Measurements from ENCODE around the gene FRYL. TPM values are rescaled to one million over a fixed set of nuclear protein-coding genes. Genes with fewer than 3 reads are reported as not detected.
"Not testable (repeated sequence)": the region's sequence is repeated elsewhere in the genome, so short reads cannot be mapped to it uniquely, and the experiment has no call there.

The FRYL gene
- total and polyA plus RNA-seq, 7 experiments from 2014 or later: 25.4 to 126 (median 102) TPM

GRCh38 chr4:48688953-48689352 is 91.1 kb downstream of the FRYL start:
- ChIA-PET CTCF (no interaction called here), POLR2A (no interaction called here)
- H3K27ac ChIP-seq (ENCODE audit: low read depth, low read length): no peak overlapping the region
- no peaks in the 10 kb centered on the region for H3K36me3 ChIP-seq (ENCODE audit: control insufficient read depth in 2 of 3, insufficient read depth in 3 of 3, low read length in 3 of 3)
- no peaks in the 10 kb centered on the region for H3K9me3 ChIP-seq (ENCODE audit: control insufficient read depth in 2 of 3, low read length in 3 of 3)
- no peak for ATAC-seq
- Mint-ChIP-seq H3K9me3 (no peaks in the 10 kb centered on the region), H3K4me3 (no peak overlapping the region), H3K36me3 (peaks cover under 1 to 6% (median 3%) of the 10 kb centered on the region in 5 donors), H3K27me3 (no peaks in the 10 kb centered on the region), H3K4me1 (peaks cover 15 to 75% (median 61%) of the 10 kb centered on the region in 7 donors), H3K27ac (peak overlapping the region in 3 of 9 donors; percentile 5 to 26 (median 24))
- H3K27me3 ChIP-seq (ENCODE audit: control insufficient read depth in 2 of 2, insufficient read depth in 2 of 2, low read length in 2 of 2): no peaks in the 10 kb centered on the region
- intact Hi-C loops (cut with micrococcal nuclease): loop anchor here in 1 of 2 donors (10.0 kb wide), 1 partner anchor 86 kb away; no protein-coding TSS in a partner anchor
- DNase-seq: no peak
- H3K4me1 ChIP-seq (ENCODE audit: control insufficient read depth in 2 of 2, insufficient read depth in 2 of 2, low read length in 2 of 2): peaks cover 5 to 8% of the 10 kb centered on the region in 2 donors
- no peak overlapping the region for H3K4me3 ChIP-seq (ENCODE audit: low read length)

- H3K27me3 Mint-ChIP-seq: no peaks in the 10 kb centered on the region
- Histone ChIP-seq H3K4me3 (ENCODE audit: low read length) (no peak overlapping the region), H3K36me3 (ENCODE audit: control insufficient read depth in 2 of 3, insufficient read depth in 3 of 3, low read length in 3 of 3) (no peaks in the 10 kb centered on the region), H3K27me3 (ENCODE audit: control insufficient read depth in 2 of 2, insufficient read depth in 2 of 2, low read length in 2 of 2) (no peaks in the 10 kb centered on the region), H3K4me1 (ENCODE audit: control insufficient read depth in 2 of 2, insufficient read depth in 2 of 2, low read length in 2 of 2) (peaks cover 5 to 8% of the 10 kb centered on the region in 2 donors), H3K27ac (ENCODE audit: low read depth, low read length) (no peak overlapping the region), H3K9me3 (ENCODE audit: control insufficient read depth in 2 of 3, low read length in 3 of 3) (no peaks in the 10 kb centered on the region)
- peak overlapping the region in 4 of 9 donors; percentile 4 to 59 (median 50) for H3K27ac Mint-ChIP-seq
- H3K36me3 Mint-ChIP-seq: peaks cover 6 to 18% (median 12%) of the 10 kb centered on the region in 5 donors
- DNase-seq (no peak), ATAC-seq (no peak)
- intact Hi-C loops (cut with micrococcal nuclease): loop anchor here in 1 of 2 donors (10.0 kb wide), 1 partner anchor 87 kb away; no protein-coding TSS in a partner anchor
- ChIA-PET POLR2A (no interaction called here), CTCF (interaction anchor here (1.6 kb wide), 1 partner anchor 110 kb away, joined by 4 read pairs; no protein-coding TSS in a partner anchor)
- no peak overlapping the region for H3K4me3 Mint-ChIP-seq
- no peaks in the 10 kb centered on the region for H3K9me3 Mint-ChIP-seq
- H3K4me1 Mint-ChIP-seq: peaks cover 21 to 69% (median 58%) of the 10 kb centered on the region in 7 donors
Observed at GRCh38 chr4:48687313-48688051, 92.6 kb downstream of the FRYL start.

GRCh38 chr4:48686369-48686768 is 93.7 kb downstream of the FRYL start:
- peaks cover 4 to 5% of the 10 kb centered on the region in 2 donors for H3K4me1 ChIP-seq (ENCODE audit: control insufficient read depth in 2 of 2, insufficient read depth in 2 of 2, low read length in 2 of 2)
- peaks cover 30 to 71% (median 61%) of the 10 kb centered on the region in 7 donors for H3K4me1 Mint-ChIP-seq
- H3K4me3 Mint-ChIP-seq: no peak overlapping the region
- intact Hi-C loops (cut with micrococcal nuclease): loop anchor here in 1 of 2 donors (10.0 kb wide), 1 partner anchor 88 kb away; no protein-coding TSS in a partner anchor
- no peaks in the 10 kb centered on the region for H3K9me3 ChIP-seq (ENCODE audit: control insufficient read depth in 2 of 3, low read length in 3 of 3)
- DNase-seq: no peak
- ChIA-PET CTCF (no interaction called here), POLR2A (no interaction called here)
- no peak overlapping the region for H3K27ac ChIP-seq (ENCODE audit: low read depth, low read length)
- H3K27me3 ChIP-seq (ENCODE audit: control insufficient read depth in 2 of 2, insufficient read depth in 2 of 2, low read length in 2 of 2): no peaks in the 10 kb centered on the region
- no peak for ATAC-seq
- H3K36me3 Mint-ChIP-seq: peaks cover 6 to 23% (median 13%) of the 10 kb centered on the region in 5 donors
- H3K27ac Mint-ChIP-seq: peak overlapping the region in 5 of 9 donors; percentile 30 to 60 (median 49)
- no peaks in the 10 kb centered on the region for H3K9me3 Mint-ChIP-seq
- no peak overlapping the region for H3K4me3 ChIP-seq (ENCODE audit: low read length)
- H3K36me3 ChIP-seq (ENCODE audit: control insufficient read depth in 2 of 3, insufficient read depth in 3 of 3, low read length in 3 of 3): no peaks in the 10 kb centered on the region
- H3K27me3 Mint-ChIP-seq: no peaks in the 10 kb centered on the region

GRCh38 chr4:48683784-48684666 is 96.1 kb downstream of the FRYL start:
- Histone ChIP-seq H3K36me3 (ENCODE audit: control insufficient read depth in 2 of 3, insufficient read depth in 3 of 3, low read length in 3 of 3) (no peaks in the 10 kb centered on the region), H3K27me3 (ENCODE audit: control insufficient read depth in 2 of 2, insufficient read depth in 2 of 2, low read length in 2 of 2) (no peaks in the 10 kb centered on the region), H3K9me3 (ENCODE audit: control insufficient read depth in 2 of 3, low read length in 3 of 3) (no peaks in the 10 kb centered on the region), H3K4me3 (ENCODE audit: low read length) (no peak overlapping the region), H3K4me1 (ENCODE audit: control insufficient read depth in 2 of 2, insufficient read depth in 2 of 2, low read length in 2 of 2) (peaks cover 4 to 9% of the 10 kb centered on the region in 2 donors), H3K27ac (ENCODE audit: low read depth, low read length) (peak overlapping the region; percentile 10)
- Mint-ChIP-seq H3K4me3 (no peak overlapping the region), H3K36me3 (peaks cover 6 to 23% (median 13%) of the 10 kb centered on the region in 5 donors), H3K27ac (peak overlapping the region in 7 of 9 donors; percentile 30 to 76 (median 55)), H3K4me1 (peaks cover 22 to 69% (median 58%) of the 10 kb centered on the region in 7 donors), H3K9me3 (no peaks in the 10 kb centered on the region), H3K27me3 (no peaks in the 10 kb centered on the region)
- ChIA-PET CTCF (no interaction called here), POLR2A (no interaction called here)
- intact Hi-C loops (cut with micrococcal nuclease): loop anchor here (2.0 to 10.0 kb wide), 6 partner anchors 17 to 279 kb away; partner anchors contain the start of genes FRYL (in 1 of the 2), OCIAD1 (in 1 of the 2) and OCIAD2 (in 1 of the 2)
- ATAC-seq (peak; percentile 62), DNase-seq (no peak)

GRCh38 chr4:48682870-48683269 is 97.2 kb downstream of the FRYL start:
- DNase-seq; ATAC-seq; H3K27me3 ChIP-seq (ENCODE audit: control insufficient read depth in 2 of 2, insufficient read depth in 2 of 2, low read length in 2 of 2); H3K4me3 Mint-ChIP-seq; POLR2A ChIA-PET; H3K4me1 ChIP-seq (ENCODE audit: control insufficient read depth in 2 of 2, insufficient read depth in 2 of 2, low read length in 2 of 2); H3K4me3 ChIP-seq (ENCODE audit: low read length); H3K27me3 Mint-ChIP-seq; H3K36me3 ChIP-seq (ENCODE audit: control insufficient read depth in 2 of 3, insufficient read depth in 3 of 3, low read length in 3 of 3); H3K27ac ChIP-seq (ENCODE audit: low read depth, low read length); H3K9me3 Mint-ChIP-seq; H3K9me3 ChIP-seq (ENCODE audit: control insufficient read depth in 2 of 3, low read length in 3 of 3): not testable (repeated sequence)
- CTCF ChIA-PET: interaction anchor here (0.7 kb wide), 1 partner anchor 89 kb away, joined by 3 read pairs; no protein-coding TSS in a partner anchor
- Mint-ChIP-seq H3K27ac (peak overlapping the region in 4 of 9 donors; percentile 38 to 79 (median 70)), H3K36me3 (peaks cover 6 to 24% (median 14%) of the 10 kb centered on the region in 5 donors), H3K4me1 (peaks cover 22 to 59% (median 52%) of the 10 kb centered on the region in 7 donors)
- intact Hi-C loops (cut with micrococcal nuclease): loop anchor here (1.0 to 10.0 kb wide), 6 partner anchors 92 to 280 kb away; partner anchors contain the start of genes FRYL (in 1 of the 2), OCIAD1 (in 1 of the 2) and OCIAD2 (in 1 of the 2)

GRCh38 chr4:48681856-48682255 is 98.2 kb downstream of the FRYL start:
- Mint-ChIP-seq H3K4me1 (peaks cover 22 to 52% (median 45%) of the 10 kb centered on the region in 7 donors), H3K27me3 (no peaks in the 10 kb centered on the region), H3K27ac (peak overlapping the region in 7 of 9 donors; percentile 35 to 86 (median 69)), H3K4me3 (peak overlapping the region in 1 of 10 donors; percentile 26), H3K9me3 (peaks cover 0 to 2% (median 0%) of the 10 kb centered on the region in 11 donors), H3K36me3 (peaks cover 6 to 25% (median 14%) of the 10 kb centered on the region in 5 donors)
- H3K27ac ChIP-seq (ENCODE audit: low read depth, low read length): no peak overlapping the region
- no peaks in the 10 kb centered on the region for H3K9me3 ChIP-seq (ENCODE audit: control insufficient read depth in 2 of 3, low read length in 3 of 3)
- intact Hi-C loops (cut with micrococcal nuclease): loop anchor here (1.0 to 10.0 kb wide), 8 partner anchors 93 to 281 kb away; partner anchors contain the start of genes FRYL (in 1 of the 2), OCIAD1 (in 1 of the 2) and OCIAD2 (in 1 of the 2)
- peaks cover 4 to 9% of the 10 kb centered on the region in 2 donors for H3K4me1 ChIP-seq (ENCODE audit: control insufficient read depth in 2 of 2, insufficient read depth in 2 of 2, low read length in 2 of 2)
- POLR2A ChIA-PET: no interaction called here
- H3K27me3 ChIP-seq (ENCODE audit: control insufficient read depth in 2 of 2, insufficient read depth in 2 of 2, low read length in 2 of 2): no peaks in the 10 kb centered on the region
- CTCF ChIA-PET: interaction anchor here (1.0 to 1.5 kb wide), 2 partner anchors 13 to 103 kb away, joined by 3 to 12 read pairs; no protein-coding TSS in a partner anchor
- ATAC-seq: peak; percentile 70
- H3K36me3 ChIP-seq (ENCODE audit: control insufficient read depth in 2 of 3, insufficient read depth in 3 of 3, low read length in 3 of 3): no peaks in the 10 kb centered on the region
- H3K4me3 ChIP-seq (ENCODE audit: low read length): no peak overlapping the region
- DNase-seq: peak in 6 of 9 donors; percentile 4 to 43 (median 25)

Data from naive thymus-derived CD4-positive, alpha-beta T cell (primary cell).